ENCODE measurements around the gene CEP192.

Gene CEP192

GRCh38 chr18:13011719-13012118 lies 20.6 kb downstream of the CEP192 start:
- H3K27me3 ChIP-seq (ENCODE audit: insufficient read depth, low read length, poor library complexity, severe bottlenecking): no peaks in the 10 kb centered on the region
- H4K20me1 ChIP-seq (ENCODE audit: insufficient read depth, low read length, poor library complexity, severe bottlenecking): peaks cover 3% of the 10 kb centered on the region
- H3K9ac ChIP-seq (ENCODE audit: low read depth, low read length, poor library complexity, severe bottlenecking): no peak overlapping the region
- no peaks in the 10 kb centered on the region for H3K9me2 ChIP-seq (replicated peaks; ENCODE audit: low read depth, low read length)
- no peak overlapping the region for H2AFZ ChIP-seq (ENCODE audit: low read length)
- TF ChIP-seq EZH2phosphoT487 (IDR thresholded peaks at IDR 0.05; ENCODE audit: borderline replicate concordance): no peak
- TF ChIP-seq CTCF (conservative IDR thresholded peaks at IDR 0.05; ENCODE audit: low read length): no peak
- peaks cover 14% of the 10 kb centered on the region; the same call in 1 of the 2 replicates for H3K79me2 ChIP-seq (ENCODE audit: insufficient read depth, low read length)
- H3K4me3 ChIP-seq (ENCODE audit: low read length, poor library complexity, severe bottlenecking): no peak overlapping the region
- no peaks in the 10 kb centered on the region for H3K4me1 ChIP-seq (ENCODE audit: insufficient read depth, low read length, poor library complexity, severe bottlenecking)
- H3K36me3 ChIP-seq (ENCODE audit: insufficient read depth, low read length): peaks cover 94% of the 10 kb centered on the region
- no peaks in the 10 kb centered on the region for H3F3A ChIP-seq (ENCODE audit: low read depth)
- H3K9me3 ChIP-seq (ENCODE audit: insufficient read depth, low read depth, low read length): no peaks in the 10 kb centered on the region
- no peak overlapping the region for H3K4me2 ChIP-seq (ENCODE audit: low read depth, low read length, poor library complexity, severe bottlenecking)

- TF ChIP-seq EZH2phosphoT487 (IDR thresholded peaks at IDR 0.05; ENCODE audit: borderline replicate concordance): no peak
- TF ChIP-seq CTCF (conservative IDR thresholded peaks at IDR 0.05; ENCODE audit: low read length): no peak
- H3K9me3 ChIP-seq (ENCODE audit: insufficient read depth, low read depth, low read length): no peaks in the 10 kb centered on the region
- H2AFZ ChIP-seq (ENCODE audit: low read length): no peak overlapping the region
- no peaks in the 10 kb centered on the region for H3K27me3 ChIP-seq (ENCODE audit: insufficient read depth, low read length, poor library complexity, severe bottlenecking)
- no peaks in the 10 kb centered on the region for H3F3A ChIP-seq (ENCODE audit: low read depth)
- no peaks in the 10 kb centered on the region for H3K4me1 ChIP-seq (ENCODE audit: insufficient read depth, low read length, poor library complexity, severe bottlenecking)
- H4K20me1 ChIP-seq (ENCODE audit: insufficient read depth, low read length, poor library complexity, severe bottlenecking): no peaks in the 10 kb centered on the region
- H3K79me2 ChIP-seq (ENCODE audit: insufficient read depth, low read length): no peaks in the 10 kb centered on the region
- no peak overlapping the region for H3K4me2 ChIP-seq (ENCODE audit: low read depth, low read length, poor library complexity, severe bottlenecking)
- no peaks in the 10 kb centered on the region for H3K9me2 ChIP-seq (replicated peaks; ENCODE audit: low read depth, low read length)
- H3K9ac ChIP-seq (ENCODE audit: low read depth, low read length, poor library complexity, severe bottlenecking): no peak overlapping the region
- H3K4me3 ChIP-seq (ENCODE audit: low read length, poor library complexity, severe bottlenecking): no peak overlapping the region
- peaks cover 96% of the 10 kb centered on the region for H3K36me3 ChIP-seq (ENCODE audit: insufficient read depth, low read length)
These were observed 23.1 kb downstream of the CEP192 start for GRCh38 chr18:13014232-13014631.

- no peak overlapping the region for H3K4me2 ChIP-seq (ENCODE audit: low read depth, low read length, poor library complexity, severe bottlenecking)
- no peak for TF ChIP-seq CTCF (conservative IDR thresholded peaks at IDR 0.05; ENCODE audit: low read length)
- TF ChIP-seq EZH2phosphoT487 (IDR thresholded peaks at IDR 0.05; ENCODE audit: borderline replicate concordance): no peak
- no peaks in the 10 kb centered on the region for H3K9me2 ChIP-seq (replicated peaks; ENCODE audit: low read depth, low read length)
- H3K9me3 ChIP-seq (ENCODE audit: insufficient read depth, low read depth, low read length): no peaks in the 10 kb centered on the region
- no peak overlapping the region for H2AFZ ChIP-seq (ENCODE audit: low read length)
- H3K9ac ChIP-seq (ENCODE audit: low read depth, low read length, poor library complexity, severe bottlenecking): no peak overlapping the region
- H3K79me2 ChIP-seq (ENCODE audit: insufficient read depth, low read length): no peaks in the 10 kb centered on the region
- H3K4me1 ChIP-seq (ENCODE audit: insufficient read depth, low read length, poor library complexity, severe bottlenecking): no peaks in the 10 kb centered on the region
- no peaks in the 10 kb centered on the region for H4K20me1 ChIP-seq (ENCODE audit: insufficient read depth, low read length, poor library complexity, severe bottlenecking)
- H3K36me3 ChIP-seq (ENCODE audit: insufficient read depth, low read length): peaks cover 94% of the 10 kb centered on the region
- H3F3A ChIP-seq (ENCODE audit: low read depth): no peaks in the 10 kb centered on the region
- no peaks in the 10 kb centered on the region for H3K27me3 ChIP-seq (ENCODE audit: insufficient read depth, low read length, poor library complexity, severe bottlenecking)
- no peak overlapping the region for H3K4me3 ChIP-seq (ENCODE audit: low read length, poor library complexity, severe bottlenecking)
These were observed 23.7 kb downstream of the CEP192 start for GRCh38 chr18:13014818-13015217.
